Ascending aorta (tissue), 2 donors: ENCODE data around the gene TESK2. TPM values are rescaled to one million over a fixed set of nuclear protein-coding genes. Genes with fewer than 3 reads are reported as not detected.
A peak's percentile ranks its signal among the peaks of the same experiment; 100 is the strongest.
"Not testable (repeated sequence)": the region's sequence is repeated elsewhere in the genome, so short reads cannot be mapped to it uniquely, and the experiment has no call there.

Experiments
- DNase-seq, 2 donors: peaks; one replicate each; pipeline ENCODE4 v3.0.0-alpha.2; 2019; ENCODE audit warnings: low spot score in 2 of 2
- H3K27ac ChIP-seq, 2 donors: fragments of 200-600 bp; sonication (generic); one replicate each; pipeline ENCODE4 v1.5.1; 2016 to 2017; ENCODE audit warnings: mild to moderate bottlenecking in 1 of 2
- H3K27me3 ChIP-seq: fragments of 200-600 bp; sonication (generic); one replicate; pipeline ENCODE4 v1.5.1; 2017
- H3K36me3 ChIP-seq, 2 donors: fragments of 200-600 bp; sonication (generic); one replicate each; pipeline ENCODE4 v1.5.1; 2016
- H3K4me1 ChIP-seq, 2 donors: fragments of 200-600 bp; sonication (generic); one replicate each; pipeline ENCODE4 v1.5.1; 2016 to 2017; ENCODE audit warnings: mild to moderate bottlenecking in 1 of 2
- H3K4me3 ChIP-seq, 2 donors: fragments of 200-600 bp; sonication (generic); one replicate each; pipeline ENCODE4 v1.5.1; 2016 to 2017; ENCODE audit warnings: mild to moderate bottlenecking in 1 of 2
- H3K9me3 ChIP-seq, 2 donors: fragments of 200-600 bp; sonication (generic); one replicate each; pipeline ENCODE4 v1.5.1; 2016
- intact Hi-C: fragments of 100-400 bp; cut with DNase I; formaldehyde crosslinking; loops from one replicate; pipeline ENCODE4 v1.15.1; 2023
- total RNA-seq: library from RNA; depleted of rRNA; stranded (reverse); fragments of >200 nt; gene quantifications from one replicate; pipeline ENCODE4 v1.1.0, GENCODE V29; 2016
- TF ChIP-seq, protein P1 (sequence below), 3 experiments: fragments of 200-600 bp in 2 of 3; fragments of 450-650 bp in 1 of 3; sonication (generic) in 2 of 3; IDR thresholded peaks; one replicate each; pipeline ENCODE4 v1.5.1; 2016 to 2019; ENCODE audit warnings: antibody characterized with exemption in 3 of 3, mild to moderate bottlenecking in 1 of 3, moderate library complexity in 1 of 3

Gene TESK2
- total RNA-seq, 1 donor from 2014 or later, result 0.32 TPM

DNA sequence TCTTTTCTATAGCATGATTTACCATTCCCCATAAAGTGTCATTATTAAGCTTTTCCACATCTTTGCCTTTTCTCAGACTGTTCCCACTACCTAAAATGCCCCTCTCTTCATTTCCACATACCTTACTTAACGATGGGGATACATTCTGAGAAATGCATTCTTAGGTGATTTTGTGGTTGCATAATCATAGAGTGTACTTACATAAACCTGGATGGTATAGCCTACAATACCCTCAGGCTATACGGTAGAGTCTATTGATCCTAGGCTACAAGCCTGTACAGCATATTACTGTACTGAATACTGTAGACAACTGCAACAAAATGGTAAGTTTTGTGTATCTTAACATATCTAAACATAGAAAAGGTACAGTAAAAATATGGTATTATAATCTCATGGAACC lies 95.9 kb downstream of the TESK2 start:
- H3K27me3 ChIP-seq, result no peaks in the 10 kb centered on the region
- DNase-seq, result no peak
- no peaks in the 10 kb centered on the region for H3K36me3 ChIP-seq
- TF ChIP-seq, protein P1, sequence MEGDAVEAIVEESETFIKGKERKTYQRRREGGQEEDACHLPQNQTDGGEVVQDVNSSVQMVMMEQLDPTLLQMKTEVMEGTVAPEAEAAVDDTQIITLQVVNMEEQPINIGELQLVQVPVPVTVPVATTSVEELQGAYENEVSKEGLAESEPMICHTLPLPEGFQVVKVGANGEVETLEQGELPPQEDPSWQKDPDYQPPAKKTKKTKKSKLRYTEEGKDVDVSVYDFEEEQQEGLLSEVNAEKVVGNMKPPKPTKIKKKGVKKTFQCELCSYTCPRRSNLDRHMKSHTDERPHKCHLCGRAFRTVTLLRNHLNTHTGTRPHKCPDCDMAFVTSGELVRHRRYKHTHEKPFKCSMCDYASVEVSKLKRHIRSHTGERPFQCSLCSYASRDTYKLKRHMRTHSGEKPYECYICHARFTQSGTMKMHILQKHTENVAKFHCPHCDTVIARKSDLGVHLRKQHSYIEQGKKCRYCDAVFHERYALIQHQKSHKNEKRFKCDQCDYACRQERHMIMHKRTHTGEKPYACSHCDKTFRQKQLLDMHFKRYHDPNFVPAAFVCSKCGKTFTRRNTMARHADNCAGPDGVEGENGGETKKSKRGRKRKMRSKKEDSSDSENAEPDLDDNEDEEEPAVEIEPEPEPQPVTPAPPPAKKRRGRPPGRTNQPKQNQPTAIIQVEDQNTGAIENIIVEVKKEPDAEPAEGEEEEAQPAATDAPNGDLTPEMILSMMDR (IDR thresholded peaks at IDR 0.05), result no peak
- intact Hi-C loops, result no loop called here
- H3K9me3 ChIP-seq, result no peaks in the 10 kb centered on the region
- no peaks in the 10 kb centered on the region for H3K4me1 ChIP-seq
- H3K4me3 ChIP-seq, result no peak overlapping the region
- H3K27ac ChIP-seq, result no peak overlapping the region

DNA sequence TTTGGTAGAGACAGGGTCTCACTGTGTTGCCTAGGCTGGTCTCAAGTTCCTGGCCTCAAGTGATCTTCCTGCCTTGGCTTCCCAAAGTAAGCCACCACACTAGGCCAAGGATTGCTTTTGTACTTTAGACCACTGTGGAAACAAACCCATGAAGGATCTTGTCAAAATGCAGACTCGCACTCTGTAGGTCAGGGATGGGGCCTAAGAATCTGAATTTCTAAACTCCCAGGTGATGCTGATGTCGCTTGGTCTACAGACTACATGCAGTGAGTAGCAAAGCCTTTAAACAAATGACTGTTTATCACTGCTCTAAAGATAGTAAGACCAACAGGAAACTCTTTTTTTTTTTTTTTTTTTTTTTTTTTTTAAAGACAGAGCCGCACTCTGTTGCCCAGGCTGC lies 96.6 kb downstream of the TESK2 start:
- intact Hi-C loops, result no loop called here
- Histone ChIP-seq H3K27me3 (no peaks in the 10 kb centered on the region), H3K4me1 (no peaks in the 10 kb centered on the region), H3K9me3 (no peaks in the 10 kb centered on the region), H3K4me3 (no peak overlapping the region), H3K27ac (peak overlapping the region in 1 of 2 donors; percentile 20), H3K36me3 (no peaks in the 10 kb centered on the region)
- DNase-seq, result no peak
- TF ChIP-seq, protein P1 (IDR thresholded peaks at IDR 0.05), result no peak

DNA sequence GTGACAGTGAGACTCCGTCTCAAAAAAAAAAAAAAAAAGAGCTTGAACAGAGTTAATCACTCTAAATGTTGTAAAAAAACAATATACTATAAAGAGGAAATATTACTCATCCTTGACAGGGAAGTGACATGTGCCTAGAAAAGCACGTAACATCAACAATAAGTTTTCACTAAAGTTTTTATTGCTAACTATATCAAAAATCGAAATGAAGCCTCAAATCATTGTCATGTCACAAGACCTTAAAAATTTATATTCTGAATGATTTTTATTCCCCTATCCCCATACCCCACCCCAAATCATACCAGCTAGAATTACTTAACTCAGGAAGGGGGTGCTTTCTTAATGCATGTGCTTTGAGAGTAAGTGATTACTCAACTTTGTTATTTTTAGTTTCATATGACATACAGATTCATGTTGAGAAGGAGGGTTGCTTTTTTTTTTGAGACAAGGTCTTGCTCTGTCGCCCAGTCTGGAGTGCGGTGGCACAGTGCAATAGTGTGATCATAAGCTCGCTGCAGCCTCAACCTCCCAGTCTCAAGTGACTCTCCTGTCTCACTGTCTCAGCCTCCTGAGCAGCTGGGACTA lies 97.2 kb downstream of the TESK2 start:
- H3K4me1 ChIP-seq, result no peaks in the 10 kb centered on the region
- intact Hi-C loops, result no loop called here
- H3K9me3 ChIP-seq, result no peaks in the 10 kb centered on the region
- TF ChIP-seq, protein P1 (IDR thresholded peaks at IDR 0.05), result no peak
- H3K27ac ChIP-seq, result peak overlapping the region in 1 of 2 donors; percentile 20
- no peak overlapping the region for H3K4me3 ChIP-seq
- no peaks in the 10 kb centered on the region for H3K27me3 ChIP-seq
- no peak for DNase-seq
- no peaks in the 10 kb centered on the region for H3K36me3 ChIP-seq

DNA sequence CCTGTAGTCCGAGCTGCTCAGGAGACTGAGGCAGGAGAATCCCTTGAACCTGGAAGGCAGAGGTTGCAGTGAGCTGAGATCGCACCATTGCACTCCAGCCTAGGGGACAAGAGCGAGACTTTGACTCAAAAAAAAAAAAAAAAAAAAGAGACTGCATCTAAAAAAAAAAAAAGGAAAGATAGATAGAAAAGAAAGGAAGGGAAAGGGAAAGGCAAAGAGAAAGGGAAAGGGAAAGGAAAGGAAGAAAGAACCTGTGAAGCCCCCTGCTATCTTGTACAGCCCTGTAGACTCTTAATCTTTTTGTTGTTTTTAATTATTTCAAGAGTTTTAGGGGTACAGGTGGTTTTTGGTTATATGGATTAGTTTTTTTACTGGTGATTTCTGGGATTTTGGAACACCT lies 104.7 kb downstream of the TESK2 start:
- no peak for DNase-seq
- Histone ChIP-seq H3K27me3 (no peaks in the 10 kb centered on the region), H3K9me3 (no peaks in the 10 kb centered on the region), H3K4me3 (no peak overlapping the region), H3K36me3 (peaks cover 2 to 3% of the 10 kb centered on the region in 2 donors), H3K27ac (no peak overlapping the region), H3K4me1 (no peaks in the 10 kb centered on the region)
- TF ChIP-seq, protein P1 (IDR thresholded peaks at IDR 0.05), result no peak
- intact Hi-C loops, result no loop called here

DNA sequence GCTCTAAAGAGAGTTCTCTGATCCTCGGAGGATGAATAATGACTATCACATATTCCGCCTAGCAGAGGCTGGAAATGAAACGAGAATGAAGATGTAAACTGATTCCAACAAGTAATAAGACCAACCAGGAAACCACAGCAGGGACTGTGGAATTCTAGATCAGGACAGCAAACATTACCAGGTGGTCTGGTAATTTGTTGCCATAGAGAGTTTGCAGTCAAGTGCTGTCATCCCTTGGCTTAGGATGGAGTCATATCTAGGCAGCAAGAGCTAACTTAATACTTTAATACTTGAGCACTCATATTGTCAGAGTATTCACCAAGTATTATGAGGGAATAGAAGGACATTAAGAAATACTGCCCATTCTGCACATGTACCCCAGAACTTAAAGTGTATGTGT lies 105.7 kb downstream of the TESK2 start:
- no peaks in the 10 kb centered on the region for H3K4me1 ChIP-seq
- no peak for DNase-seq
- intact Hi-C loops, result no loop called here
- no peaks in the 10 kb centered on the region for H3K9me3 ChIP-seq
- peaks cover 2 to 3% of the 10 kb centered on the region in 2 donors for H3K36me3 ChIP-seq
- H3K27ac ChIP-seq, result no peak overlapping the region
- H3K27me3 ChIP-seq, result no peaks in the 10 kb centered on the region
- H3K4me3 ChIP-seq, result no peak overlapping the region
- TF ChIP-seq, protein P1 (IDR thresholded peaks at IDR 0.05), result no peak

DNA sequence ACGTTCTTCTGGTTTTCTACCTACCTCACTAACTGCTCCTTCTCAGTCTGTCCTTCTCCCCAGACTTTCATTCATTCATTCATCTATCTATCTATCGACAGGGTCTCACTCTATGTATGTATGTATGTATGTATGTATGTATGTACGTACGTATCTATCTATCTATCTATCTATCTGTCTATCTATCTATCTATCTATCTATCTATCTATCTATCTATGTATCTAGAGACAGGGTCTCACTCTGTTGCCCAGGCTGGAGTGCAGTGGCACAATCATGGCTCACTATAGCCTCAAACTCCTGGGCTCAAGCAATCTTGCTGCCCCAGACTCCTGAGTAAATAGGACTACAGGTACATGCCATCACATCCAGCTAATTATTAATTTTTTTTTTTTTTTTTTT lies 106.8 kb downstream of the TESK2 start:
- H3K9me3 ChIP-seq, intact Hi-C loops, H3K4me3 ChIP-seq, H3K27ac ChIP-seq, H3K27me3 ChIP-seq, H3K4me1 ChIP-seq, DNase-seq, H3K36me3 ChIP-seq: not testable (repeated sequence)
